Panc1 (cell line): ENCODE data around the gene EXOC6B. TPM values are rescaled to one million over a fixed set of nuclear protein-coding genes. Genes with fewer than 3 reads are reported as not detected.

ENCODE experiments used
- ATAC-seq: fragments of 200-7000 bp; cut with Tn5 transposase; 2 replicates; pipeline ENCODE4 v1.9.1; 2020; ENCODE audit warnings: mild to moderate bottlenecking, moderate library complexity
- BruUV-seq: library from RNA; stranded (reverse); fragments of 400-500 nt; replicated peaks from 2 replicates; lab custom pipeline; 2021; lab: Mats Ljungman, UMichigan
- CTCF ChIA-PET: fragments of 300-600 bp; sonication (Branson Sonifier 250); formaldehyde crosslinking; loops from one replicate; lab custom pipeline; 2022; ENCODE audit warnings: antibody characterized with exemption; lab: Charles Lee
- POLR2A ChIA-PET: fragments of 300-600 bp; sonication (Branson Sonifier 250); formaldehyde crosslinking; loops from one replicate; lab custom pipeline; 2022; ENCODE audit warnings: antibody characterized with exemption; lab: Charles Lee
- DNase-seq: peaks from one replicate; pipeline ENCODE4 v3.0.0-alpha.2; 2010; ENCODE audit warnings: low read depth, low spot score
- H3K27ac ChIP-seq: 2 replicates; pipeline ENCODE4 v1.5.1; 2011; ENCODE audit warnings: mild to moderate bottlenecking, low read length, inconsistent platforms
- H3K27me3 ChIP-seq: fragments of 200-500 bp; sonication (Bioruptor generic); 2 replicates; pipeline ENCODE4 v1.6.0; 2014; ENCODE audit warnings: low read length, inconsistent platforms; ENCODE audit not compliant: control insufficient read depth, insufficient read depth
- H3K36me3 ChIP-seq: fragments of 200-500 bp; sonication (Bioruptor generic); 2 replicates; pipeline ENCODE4 v1.5.1; 2014; ENCODE audit warnings: inconsistent platforms, mild to moderate bottlenecking, low read length, moderate library complexity; ENCODE audit not compliant: control insufficient read depth, insufficient read depth
- H3K4me1 ChIP-seq: 2 replicates; pipeline ENCODE4 v1.5.1; 2011; ENCODE audit warnings: inconsistent platforms, mild to moderate bottlenecking, low read length, moderate library complexity; ENCODE audit not compliant: control insufficient read depth, insufficient read depth
- H3K4me3 ChIP-seq, 2 experiments: 2 replicates each; pipeline ENCODE4 v1.5.1; 2011 to 2012; ENCODE audit warnings: low read depth in 2 of 2, low read length in 2 of 2, mild to moderate bottlenecking in 2 of 2, inconsistent platforms in 1 of 2, moderate library complexity in 1 of 2
- H3K9me3 ChIP-seq: fragments of 200-500 bp; sonication (Bioruptor generic); 2 replicates; pipeline ENCODE4 v1.5.1; 2014; ENCODE audit warnings: low read depth, mild to moderate bottlenecking, inconsistent platforms, low read length, moderate library complexity; ENCODE audit not compliant: control insufficient read depth, insufficient read depth
- POLR2AphosphoS5 ChIP-seq: IDR thresholded peaks from 2 replicates; pipeline ENCODE4 v1.6.1; 2012; ENCODE audit warnings: mild to moderate bottlenecking, low read depth, low read length, moderate library complexity
- SIN3A ChIP-seq: IDR thresholded peaks from 2 replicates; pipeline ENCODE4 v1.6.1; 2012; ENCODE audit warnings: low read depth, mild to moderate bottlenecking, low read length, moderate library complexity, borderline replicate concordance; ENCODE audit not compliant: insufficient read depth
- TCF7L2 ChIP-seq: IDR thresholded peaks from 2 replicates; pipeline ENCODE4 v1.6.1; 2011; ENCODE audit warnings: mild to moderate bottlenecking, low read depth, low read length, inconsistent platforms
- in situ Hi-C: cut with HindIII; loops from 2 replicates; pipeline ENCODE4 v1.10.0; 2016; ENCODE audit warnings: low sequenced_read_pairs, low pct_unique_long_range_greater_than_20kb
- intact Hi-C: fragments of 100-400 bp; cut with micrococcal nuclease; formaldehyde crosslinking; loops from one replicate; pipeline ENCODE4 v1.10.0; 2022; ENCODE audit not compliant: unreplicated experiment
- total RNA-seq: library from RNA; stranded (reverse); gene quantifications from one replicate; pipeline ENCODE4 v1.2.1, GENCODE V29; 2021; ENCODE audit not compliant: unreplicated experiment
- TF ChIP-seq, protein P1 (sequence below), 2 experiments: IDR thresholded peaks; 2 replicates each; pipeline ENCODE4 v1.6.1; 2011 to 2012; ENCODE audit warnings: low read depth in 2 of 2, control low read depth in 1 of 2, low read length in 1 of 2, mild to moderate bottlenecking in 1 of 2, moderate library complexity in 1 of 2; ENCODE audit not compliant: insufficient read depth in 1 of 2
- TF ChIP-seq, protein P2 (sequence below): fragments of 450-650 bp; IDR thresholded peaks from 2 replicates; pipeline ENCODE4 v1.5.1; 2017; ENCODE audit warnings: mild to moderate bottlenecking

EXOC6B gene
- total RNA-seq, 1 experiment from 2014 or later = 23.2 TPM

DNA sequence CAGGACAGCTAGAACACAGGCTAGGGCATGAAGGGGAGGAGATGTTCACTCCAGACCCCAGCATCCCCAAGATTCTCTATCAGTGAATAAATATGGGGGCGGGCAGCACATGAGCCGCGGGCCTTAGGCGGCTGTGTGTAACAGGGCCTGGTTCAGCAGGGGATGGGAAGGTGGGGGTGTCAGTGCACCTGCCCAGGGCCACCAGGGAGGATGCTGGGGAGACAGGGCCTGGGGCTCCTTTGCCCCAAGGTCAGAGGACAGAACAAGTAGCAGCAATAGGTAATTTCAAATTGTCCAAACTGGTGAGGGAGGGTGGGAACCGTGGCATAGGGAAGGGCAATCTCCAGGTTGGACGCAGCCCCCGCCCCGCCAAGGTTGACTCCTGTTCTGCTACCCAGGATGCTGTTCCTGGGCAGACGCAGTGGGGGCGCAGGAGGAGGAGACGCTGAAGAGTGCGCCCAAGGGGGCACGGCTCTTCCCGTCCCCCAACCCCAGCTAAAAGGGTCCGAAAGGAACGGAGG, 694.4 kb downstream of the EXOC6B start:
- in situ Hi-C loops = no loop called here

DNA sequence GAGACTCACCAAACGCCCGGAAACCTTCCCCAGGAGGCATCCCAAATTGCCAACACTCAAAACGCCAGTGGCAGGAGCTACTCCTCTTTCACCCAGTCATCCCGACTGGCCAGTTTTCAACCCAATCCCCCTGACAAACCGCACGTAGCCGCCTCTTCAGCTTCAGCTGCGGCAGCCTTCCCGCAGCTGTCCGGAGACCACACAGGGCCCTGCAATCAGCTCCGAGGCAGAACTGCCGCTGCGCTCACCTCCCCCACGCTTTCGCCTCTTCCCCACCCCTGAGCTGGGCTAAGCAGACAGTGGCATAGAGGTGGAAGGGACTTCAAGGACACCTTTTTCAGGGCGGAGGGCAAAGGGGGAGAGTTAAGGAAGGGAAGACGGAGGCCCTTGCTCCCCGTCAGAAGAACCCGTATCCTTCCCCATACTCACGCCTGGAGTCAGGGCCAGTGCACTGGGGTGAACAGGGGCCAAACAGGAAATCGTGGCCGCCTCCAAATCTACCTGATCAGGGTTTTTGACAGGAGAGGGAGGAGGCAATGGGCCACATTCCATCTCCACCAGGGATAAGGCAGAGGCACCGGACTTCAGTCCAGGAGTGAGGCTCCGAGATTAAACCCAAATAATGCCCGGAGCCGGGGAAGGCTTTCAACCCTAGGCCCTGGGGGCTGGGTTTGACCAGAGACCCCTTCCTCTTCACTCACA, 695.0 kb downstream of the EXOC6B start:
- H3K27me3 ChIP-seq = no peaks in the 10 kb centered on the region
- TF ChIP-seq, protein P1, sequence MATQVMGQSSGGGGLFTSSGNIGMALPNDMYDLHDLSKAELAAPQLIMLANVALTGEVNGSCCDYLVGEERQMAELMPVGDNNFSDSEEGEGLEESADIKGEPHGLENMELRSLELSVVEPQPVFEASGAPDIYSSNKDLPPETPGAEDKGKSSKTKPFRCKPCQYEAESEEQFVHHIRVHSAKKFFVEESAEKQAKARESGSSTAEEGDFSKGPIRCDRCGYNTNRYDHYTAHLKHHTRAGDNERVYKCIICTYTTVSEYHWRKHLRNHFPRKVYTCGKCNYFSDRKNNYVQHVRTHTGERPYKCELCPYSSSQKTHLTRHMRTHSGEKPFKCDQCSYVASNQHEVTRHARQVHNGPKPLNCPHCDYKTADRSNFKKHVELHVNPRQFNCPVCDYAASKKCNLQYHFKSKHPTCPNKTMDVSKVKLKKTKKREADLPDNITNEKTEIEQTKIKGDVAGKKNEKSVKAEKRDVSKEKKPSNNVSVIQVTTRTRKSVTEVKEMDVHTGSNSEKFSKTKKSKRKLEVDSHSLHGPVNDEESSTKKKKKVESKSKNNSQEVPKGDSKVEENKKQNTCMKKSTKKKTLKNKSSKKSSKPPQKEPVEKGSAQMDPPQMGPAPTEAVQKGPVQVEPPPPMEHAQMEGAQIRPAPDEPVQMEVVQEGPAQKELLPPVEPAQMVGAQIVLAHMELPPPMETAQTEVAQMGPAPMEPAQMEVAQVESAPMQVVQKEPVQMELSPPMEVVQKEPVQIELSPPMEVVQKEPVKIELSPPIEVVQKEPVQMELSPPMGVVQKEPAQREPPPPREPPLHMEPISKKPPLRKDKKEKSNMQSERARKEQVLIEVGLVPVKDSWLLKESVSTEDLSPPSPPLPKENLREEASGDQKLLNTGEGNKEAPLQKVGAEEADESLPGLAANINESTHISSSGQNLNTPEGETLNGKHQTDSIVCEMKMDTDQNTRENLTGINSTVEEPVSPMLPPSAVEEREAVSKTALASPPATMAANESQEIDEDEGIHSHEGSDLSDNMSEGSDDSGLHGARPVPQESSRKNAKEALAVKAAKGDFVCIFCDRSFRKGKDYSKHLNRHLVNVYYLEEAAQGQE (IDR thresholded peaks at IDR 0.05; ENCODE audit: insufficient read depth in 1 of 2, low read depth in 2 of 2, low read length in 1 of 2) = no peak
- TF ChIP-seq POLR2AphosphoS5 (no peak), SIN3A (no peak), TCF7L2 (no peak)
- TF ChIP-seq, protein P2, sequence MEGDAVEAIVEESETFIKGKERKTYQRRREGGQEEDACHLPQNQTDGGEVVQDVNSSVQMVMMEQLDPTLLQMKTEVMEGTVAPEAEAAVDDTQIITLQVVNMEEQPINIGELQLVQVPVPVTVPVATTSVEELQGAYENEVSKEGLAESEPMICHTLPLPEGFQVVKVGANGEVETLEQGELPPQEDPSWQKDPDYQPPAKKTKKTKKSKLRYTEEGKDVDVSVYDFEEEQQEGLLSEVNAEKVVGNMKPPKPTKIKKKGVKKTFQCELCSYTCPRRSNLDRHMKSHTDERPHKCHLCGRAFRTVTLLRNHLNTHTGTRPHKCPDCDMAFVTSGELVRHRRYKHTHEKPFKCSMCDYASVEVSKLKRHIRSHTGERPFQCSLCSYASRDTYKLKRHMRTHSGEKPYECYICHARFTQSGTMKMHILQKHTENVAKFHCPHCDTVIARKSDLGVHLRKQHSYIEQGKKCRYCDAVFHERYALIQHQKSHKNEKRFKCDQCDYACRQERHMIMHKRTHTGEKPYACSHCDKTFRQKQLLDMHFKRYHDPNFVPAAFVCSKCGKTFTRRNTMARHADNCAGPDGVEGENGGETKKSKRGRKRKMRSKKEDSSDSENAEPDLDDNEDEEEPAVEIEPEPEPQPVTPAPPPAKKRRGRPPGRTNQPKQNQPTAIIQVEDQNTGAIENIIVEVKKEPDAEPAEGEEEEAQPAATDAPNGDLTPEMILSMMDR = no peak
- ChIA-PET POLR2A (no interaction called here), CTCF (no interaction called here)
- intact Hi-C loops (no loop called here), in situ Hi-C loops (no loop called here)
- DNase-seq (no peak), ATAC-seq (no peak)
- no TSS peak for BruUV-seq
- no peaks in the 10 kb centered on the region for H3K4me1 ChIP-seq
- no peaks in the 10 kb centered on the region for H3K36me3 ChIP-seq
- H3K9me3 ChIP-seq = no peaks in the 10 kb centered on the region
- H3K27ac ChIP-seq = no peak overlapping the region
- H3K4me3 ChIP-seq = no peak overlapping the region

More for the DNA sequence above, 694.4 kb downstream of the EXOC6B start:
- no peak for TF ChIP-seq TCF7L2
- no peak for TF ChIP-seq POLR2AphosphoS5
- TF ChIP-seq, protein P1 (IDR thresholded peaks at IDR 0.05; ENCODE audit: insufficient read depth in 1 of 2, low read depth in 2 of 2, low read length in 1 of 2) = no peak
- TF ChIP-seq SIN3A = no peak
- TF ChIP-seq, protein P2 = no peak
- Histone ChIP-seq H3K27ac (no peak overlapping the region), H3K27me3 (no peaks in the 10 kb centered on the region), H3K36me3 (no peaks in the 10 kb centered on the region), H3K4me3 (no peak overlapping the region), H3K4me1 (no peaks in the 10 kb centered on the region), H3K9me3 (no peaks in the 10 kb centered on the region)
- ATAC-seq (no peak), DNase-seq (no peak)
- ChIA-PET POLR2A (no interaction called here), CTCF (no interaction called here)
- intact Hi-C loops = no loop called here
- no TSS peak for BruUV-seq
